Superior temporal gyrus (tissue), 1 donor: ENCODE results near the gene CALHM3.
"Not testable (repeated sequence)": the region's sequence is repeated elsewhere in the genome, so short reads cannot be mapped to it uniquely, and the experiment has no call there.

ENCODE experiments used
- DNase-seq: peaks from one replicate; pipeline ENCODE4 v3.0.0-alpha.2; 2016; ENCODE audit errors: extremely low spot score

The CALHM3 gene, protein sequence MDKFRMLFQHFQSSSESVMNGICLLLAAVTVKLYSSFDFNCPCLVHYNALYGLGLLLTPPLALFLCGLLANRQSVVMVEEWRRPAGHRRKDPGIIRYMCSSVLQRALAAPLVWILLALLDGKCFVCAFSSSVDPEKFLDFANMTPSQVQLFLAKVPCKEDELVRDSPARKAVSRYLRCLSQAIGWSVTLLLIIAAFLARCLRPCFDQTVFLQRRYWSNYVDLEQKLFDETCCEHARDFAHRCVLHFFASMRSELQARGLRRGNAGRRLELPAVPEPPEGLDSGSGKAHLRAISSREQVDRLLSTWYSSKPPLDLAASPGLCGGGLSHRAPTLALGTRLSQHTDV

DNA sequence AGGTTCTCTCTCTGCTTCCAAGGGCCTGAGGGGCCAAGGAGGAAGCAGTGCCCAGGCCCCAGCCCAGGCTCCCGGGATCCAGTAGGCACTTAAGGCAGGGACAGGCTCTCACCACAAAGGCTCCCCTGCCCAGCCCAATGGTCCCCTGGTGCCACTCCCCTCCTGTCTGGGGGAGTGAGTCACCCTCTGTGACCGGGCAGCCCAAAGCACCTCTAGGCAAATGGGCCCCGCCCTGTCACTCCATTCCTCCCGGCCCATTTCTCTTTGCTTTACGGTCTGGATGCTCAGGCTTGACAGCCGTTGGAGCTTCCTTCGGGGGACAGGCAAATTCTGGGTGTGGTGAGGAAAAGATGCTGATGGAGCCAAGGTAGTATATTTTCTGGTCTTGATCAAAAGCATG, at the start of gene CALHM3:
TSS of gene CALHM3 (minus strand) at position 106 of the 400 bp plus-strand sequence. CDS start 208 bp downstream, outside the sequence.
- no peak for DNase-seq

DNA sequence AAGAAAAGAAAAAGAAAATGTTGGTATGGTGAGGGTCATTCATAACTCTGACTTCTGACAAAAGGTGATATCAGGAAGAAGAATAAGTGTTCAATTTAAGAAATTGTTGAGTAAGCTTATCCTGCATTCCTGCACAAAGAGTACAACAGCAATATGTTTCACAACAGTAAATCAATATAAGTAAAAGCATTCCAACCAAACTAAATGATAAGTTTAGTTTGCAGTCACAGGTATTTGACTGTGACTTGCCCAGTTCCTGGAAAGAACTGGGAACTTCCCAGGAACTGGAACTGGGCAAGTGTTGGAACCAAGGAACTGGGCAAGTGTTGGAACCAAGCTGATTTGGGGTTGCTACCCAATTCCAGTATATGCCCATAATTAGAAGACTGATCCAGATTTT, 49.5 kb upstream of the CALHM3 start:
- DNase-seq = no peak

DNA sequence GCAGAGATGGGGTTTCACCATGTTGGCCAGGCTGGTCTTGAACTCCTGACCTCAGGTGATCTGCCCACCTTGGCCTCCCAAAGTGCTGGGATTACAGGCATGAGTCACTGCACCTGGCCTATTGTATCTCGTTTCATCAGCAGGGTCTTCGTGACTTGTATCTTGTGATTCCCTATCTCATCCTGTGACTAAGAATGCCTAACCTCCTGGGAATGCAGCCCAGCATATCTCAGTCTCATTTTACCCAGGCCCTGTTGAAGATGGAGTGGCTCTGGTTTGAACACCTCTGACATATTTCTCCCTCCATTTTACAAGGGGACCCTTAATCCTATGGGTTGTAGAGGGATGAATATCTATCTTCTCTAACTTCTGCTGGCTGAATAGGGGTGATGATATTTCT, 48.4 kb upstream of the CALHM3 start:
- DNase-seq = not testable (repeated sequence)

- no peak for DNase-seq
Observed at GRCh38 chr10:103525901-103526300, 46.9 kb upstream of the CALHM3 start.

DNA sequence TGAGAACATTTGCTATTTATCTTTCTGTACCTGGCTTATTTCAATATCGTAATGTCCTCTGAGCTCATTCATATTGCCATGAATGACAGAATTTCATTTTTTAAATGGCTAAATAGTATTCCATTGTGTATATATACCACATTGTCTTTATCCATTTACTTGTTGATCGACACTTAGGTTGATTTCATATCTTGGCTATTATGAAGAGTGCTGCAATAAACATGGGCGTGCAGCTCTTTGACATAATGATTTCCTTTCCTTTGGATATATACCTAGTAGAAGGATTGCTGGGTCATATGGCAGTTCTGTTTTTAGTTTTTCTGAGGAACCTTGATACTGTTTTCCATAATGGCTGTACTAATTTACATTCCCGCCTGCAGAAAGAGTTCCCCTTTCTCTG, 44.6 kb upstream of the CALHM3 start:
- DNase-seq = no peak

GRCh38 chr10:103522006-103522405, 43.0 kb upstream of the CALHM3 start:
- not testable (repeated sequence) for DNase-seq

GRCh38 chr10:103519798-103520197, 40.8 kb upstream of the CALHM3 start:
- DNase-seq = no peak

GRCh38 chr10:103517234-103518085, 38.4 kb upstream of the CALHM3 start:
- no peak for DNase-seq

- DNase-seq = no peak
Observed at GRCh38 chr10:103514244-103514643, 35.2 kb upstream of the CALHM3 start.

DNA sequence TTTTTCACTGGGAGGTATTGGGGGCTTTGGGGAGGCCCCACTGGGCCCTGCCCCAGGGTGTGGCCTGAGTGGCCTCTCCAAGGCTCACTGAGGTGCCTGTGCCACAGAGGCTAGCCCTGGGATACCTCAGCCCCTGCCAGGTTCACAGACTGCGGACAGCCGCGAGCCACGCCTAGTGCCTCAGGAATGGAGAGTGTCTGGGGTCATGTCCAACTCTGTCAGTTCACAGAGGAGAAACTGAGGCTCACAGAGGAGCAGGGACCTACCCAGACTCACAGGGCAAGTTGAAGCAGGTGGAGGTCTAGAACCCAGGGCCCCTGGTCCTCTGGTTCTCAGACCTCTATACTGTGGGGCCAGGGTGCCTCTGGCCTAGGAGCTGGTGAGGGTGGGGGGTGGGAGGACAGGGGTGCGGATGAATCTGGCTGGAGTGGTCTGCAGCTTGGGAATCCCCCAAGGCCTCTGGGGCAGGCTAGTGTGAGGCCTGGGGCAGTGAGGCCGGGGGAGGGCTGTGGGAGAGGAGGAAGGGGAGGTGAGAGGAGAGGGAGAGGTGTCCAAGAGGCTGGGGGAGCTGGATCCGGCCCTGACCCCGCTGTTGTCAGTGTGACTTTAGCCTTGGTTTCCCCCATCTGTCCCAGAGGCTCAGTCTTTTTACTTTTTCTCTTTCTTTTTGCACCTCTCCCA, 34.5 kb upstream of the CALHM3 start:
- no peak for DNase-seq

DNA sequence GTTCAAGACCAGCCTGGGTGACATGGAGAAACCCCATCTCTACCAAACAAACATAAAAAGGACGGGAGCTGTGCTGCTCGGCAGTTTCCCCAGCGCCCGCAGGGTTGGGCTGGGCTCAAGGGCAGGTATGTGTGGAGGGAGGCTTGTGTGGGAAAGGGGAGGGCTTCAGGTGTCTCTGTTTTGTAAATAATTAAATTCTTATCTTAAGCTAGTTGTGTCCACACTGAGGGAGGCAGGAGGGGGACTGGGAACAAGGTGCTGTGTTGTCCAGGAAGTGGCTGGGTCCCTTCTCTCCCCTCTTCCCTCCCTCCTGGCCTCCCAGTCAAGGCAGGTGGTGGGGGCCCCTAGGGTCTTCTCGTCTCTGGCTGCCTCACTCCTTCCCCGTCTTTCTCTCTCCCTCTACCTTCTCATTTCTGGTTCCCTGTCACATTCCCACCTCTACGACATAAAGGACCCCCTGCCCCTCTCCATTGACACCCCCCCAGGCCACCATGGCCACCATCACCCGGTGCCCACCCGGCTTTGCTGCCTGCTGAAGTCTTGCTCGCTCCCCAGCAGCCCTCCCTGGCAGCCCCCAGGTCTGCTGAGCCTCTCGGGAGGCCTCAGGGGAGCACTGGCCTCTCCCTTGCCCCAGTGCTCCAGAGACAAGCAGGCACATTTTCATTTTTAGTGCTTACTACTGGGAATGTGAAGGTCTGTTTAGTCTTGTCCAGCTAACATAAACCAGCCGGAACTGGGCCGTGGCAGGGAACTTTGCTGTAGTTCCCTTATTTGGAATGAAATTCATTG, 33.7 kb upstream of the CALHM3 start:
- no peak for DNase-seq

- no peak for DNase-seq
Observed at GRCh38 chr10:103512166-103512565, 33.1 kb upstream of the CALHM3 start.

DNA sequence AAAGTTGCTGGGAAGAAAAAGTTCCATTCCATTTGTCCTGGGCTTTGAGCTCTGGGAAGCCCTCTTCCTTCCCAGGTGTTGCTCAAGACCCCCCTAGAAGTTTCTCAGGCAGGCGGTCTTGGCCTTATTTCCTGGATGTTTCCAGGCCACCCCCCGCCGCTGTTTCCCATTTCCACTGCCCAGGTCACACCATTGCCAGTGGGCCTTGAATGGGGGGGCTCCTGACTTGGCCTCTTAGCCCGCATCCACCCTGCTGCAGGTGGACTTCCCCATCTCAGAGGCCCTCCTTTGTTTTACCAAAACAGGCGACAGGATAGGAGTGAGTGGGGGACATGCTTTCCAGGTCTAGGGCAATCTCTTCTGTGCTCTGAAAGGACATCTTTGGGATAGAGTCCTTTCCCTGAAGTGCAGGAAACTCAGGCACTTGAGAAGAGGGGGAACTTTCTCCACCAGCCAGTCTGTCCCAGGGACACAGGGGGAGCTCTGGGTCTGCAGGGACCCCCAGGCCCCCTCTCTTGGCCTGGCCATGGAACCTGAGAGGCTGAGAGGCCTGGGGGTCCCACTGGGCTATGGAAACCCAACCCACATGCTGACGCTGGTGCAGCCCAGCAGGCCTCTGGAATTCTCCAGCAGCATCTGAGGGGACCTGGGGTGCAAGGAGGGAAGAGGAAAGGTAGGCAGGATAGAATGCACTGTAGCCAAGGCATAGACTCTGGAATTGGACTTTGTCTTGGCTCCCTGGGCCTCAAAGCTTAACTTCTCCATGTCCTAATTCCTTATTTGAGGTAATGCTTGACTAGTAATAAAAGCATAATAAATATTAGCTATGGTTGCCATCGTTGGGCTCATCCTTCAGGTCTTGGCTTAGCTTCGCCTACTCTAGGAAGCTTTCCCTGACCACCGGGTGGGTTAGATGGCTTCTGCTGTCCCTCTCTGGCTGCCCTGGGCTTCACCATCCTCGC, 32.0 kb upstream of the CALHM3 start:
- no peak for DNase-seq

DNA sequence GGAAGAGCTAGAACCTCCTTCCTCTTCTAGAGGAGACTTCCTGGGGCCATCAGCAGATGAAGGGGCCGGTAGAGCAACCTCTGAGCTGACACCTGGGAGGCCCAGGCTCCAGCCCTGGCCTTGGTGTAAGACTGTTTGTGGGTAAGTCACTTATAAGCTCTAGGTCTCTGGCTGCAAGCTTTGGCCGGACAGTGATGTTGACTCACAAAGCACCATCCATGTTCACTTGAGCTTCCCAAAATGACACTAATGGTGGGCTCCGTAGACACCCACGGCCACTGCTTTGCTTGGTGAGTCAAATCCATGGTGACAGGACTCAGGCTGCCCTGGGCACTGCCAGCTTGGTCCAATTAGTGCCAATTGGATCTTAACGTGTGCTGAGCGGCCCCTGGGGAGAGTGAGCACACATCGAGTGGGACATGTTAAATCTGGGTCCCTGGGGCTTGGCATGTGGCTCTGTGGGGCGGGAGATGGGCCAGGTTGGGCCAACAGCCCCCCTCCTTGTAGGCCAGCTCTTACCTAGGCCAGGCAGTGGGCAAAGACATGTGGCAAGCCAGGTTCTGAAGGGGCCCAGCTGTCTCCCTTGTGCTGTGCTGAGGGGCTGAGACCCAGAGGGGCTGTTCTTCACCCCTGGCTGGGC, 31.1 kb upstream of the CALHM3 start:
- DNase-seq = no peak

- DNase-seq = no peak
Observed at GRCh38 chr10:103507235-103508191, 28.5 kb upstream of the CALHM3 start.

- no peak for DNase-seq
Observed at GRCh38 chr10:103506061-103506460, 27.0 kb upstream of the CALHM3 start.

DNA sequence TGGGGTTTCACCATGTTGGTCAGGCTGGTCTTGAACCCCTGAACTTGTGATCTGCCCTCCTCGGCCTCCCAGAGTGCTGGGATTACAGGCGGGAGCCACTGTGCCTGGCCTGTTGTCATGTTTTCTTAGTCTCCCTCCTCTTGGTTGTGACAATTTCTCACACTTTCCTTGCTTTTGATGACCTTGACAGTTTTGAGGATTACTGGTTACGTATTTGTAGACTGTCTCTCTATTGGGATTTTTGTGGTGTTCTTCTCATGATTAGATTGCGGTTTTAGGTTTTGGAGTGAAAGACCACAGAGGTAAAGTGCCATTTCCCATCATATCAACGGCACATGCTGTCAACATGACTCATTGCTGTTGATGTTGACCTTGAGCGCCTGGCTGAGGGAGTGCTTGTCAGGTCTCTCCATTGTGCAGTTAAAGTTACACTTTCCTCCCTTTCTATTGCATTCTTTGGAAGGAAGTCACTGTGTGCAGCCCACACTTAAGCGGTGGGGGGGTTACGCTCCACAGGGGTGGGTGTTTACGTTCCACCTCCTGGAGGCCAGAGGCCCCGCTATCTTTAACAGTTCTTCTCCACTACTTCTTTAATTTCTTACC, 25.2 kb upstream of the CALHM3 start:
- no peak for DNase-seq

- not testable (repeated sequence) for DNase-seq
Observed at GRCh38 chr10:103503777-103504176, 24.7 kb upstream of the CALHM3 start.
